ENCODE measurements around the gene U2AF2.

GRCh38 chr19:55678121-55678671 is 23.4 kb downstream of the U2AF2 start:
- no peak for TF ChIP-seq CTCF (conservative IDR thresholded peaks at IDR 0.05; ENCODE audit: low read depth, low read length)
- no peak for TF ChIP-seq EZH2phosphoT487 (IDR thresholded peaks at IDR 0.05; ENCODE audit: borderline replicate concordance, low read length)
